ENCODE results near the gene POC1A.

DNA sequence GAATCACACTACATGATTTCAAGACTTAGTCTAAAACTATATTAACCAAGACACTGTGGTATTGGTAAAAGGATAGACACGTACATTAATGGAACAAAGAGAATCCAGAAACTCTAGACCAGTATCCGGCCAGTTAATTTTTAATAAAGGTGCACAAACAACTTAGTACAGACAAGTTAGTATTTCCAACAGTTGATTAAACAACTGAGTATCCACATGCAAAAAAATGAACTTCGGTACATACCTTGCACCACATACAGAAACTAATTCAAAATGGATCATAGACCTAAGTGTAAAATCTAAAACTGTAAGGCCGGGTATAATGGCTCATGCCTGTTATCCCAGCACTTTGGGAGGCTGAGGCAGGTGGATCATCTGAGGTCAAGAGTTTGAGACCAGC is 51.3 kb downstream of the POC1A start:
- TF ChIP-seq CTCF (IDR thresholded peaks at IDR 0.05; ENCODE audit: poor library complexity, severe bottlenecking) (no peak), EP300 (conservative IDR thresholded peaks at IDR 0.05; ENCODE audit: poor library complexity, severe bottlenecking) (no peak), EZH2 (IDR thresholded peaks at IDR 0.05; ENCODE audit: borderline replicate concordance, insufficient read depth, low read length, poor library complexity, severe bottlenecking) (no peak), TAF1 (IDR thresholded peaks at IDR 0.05; ENCODE audit: low read depth) (no peak)
- TF ChIP-seq, protein P1, sequence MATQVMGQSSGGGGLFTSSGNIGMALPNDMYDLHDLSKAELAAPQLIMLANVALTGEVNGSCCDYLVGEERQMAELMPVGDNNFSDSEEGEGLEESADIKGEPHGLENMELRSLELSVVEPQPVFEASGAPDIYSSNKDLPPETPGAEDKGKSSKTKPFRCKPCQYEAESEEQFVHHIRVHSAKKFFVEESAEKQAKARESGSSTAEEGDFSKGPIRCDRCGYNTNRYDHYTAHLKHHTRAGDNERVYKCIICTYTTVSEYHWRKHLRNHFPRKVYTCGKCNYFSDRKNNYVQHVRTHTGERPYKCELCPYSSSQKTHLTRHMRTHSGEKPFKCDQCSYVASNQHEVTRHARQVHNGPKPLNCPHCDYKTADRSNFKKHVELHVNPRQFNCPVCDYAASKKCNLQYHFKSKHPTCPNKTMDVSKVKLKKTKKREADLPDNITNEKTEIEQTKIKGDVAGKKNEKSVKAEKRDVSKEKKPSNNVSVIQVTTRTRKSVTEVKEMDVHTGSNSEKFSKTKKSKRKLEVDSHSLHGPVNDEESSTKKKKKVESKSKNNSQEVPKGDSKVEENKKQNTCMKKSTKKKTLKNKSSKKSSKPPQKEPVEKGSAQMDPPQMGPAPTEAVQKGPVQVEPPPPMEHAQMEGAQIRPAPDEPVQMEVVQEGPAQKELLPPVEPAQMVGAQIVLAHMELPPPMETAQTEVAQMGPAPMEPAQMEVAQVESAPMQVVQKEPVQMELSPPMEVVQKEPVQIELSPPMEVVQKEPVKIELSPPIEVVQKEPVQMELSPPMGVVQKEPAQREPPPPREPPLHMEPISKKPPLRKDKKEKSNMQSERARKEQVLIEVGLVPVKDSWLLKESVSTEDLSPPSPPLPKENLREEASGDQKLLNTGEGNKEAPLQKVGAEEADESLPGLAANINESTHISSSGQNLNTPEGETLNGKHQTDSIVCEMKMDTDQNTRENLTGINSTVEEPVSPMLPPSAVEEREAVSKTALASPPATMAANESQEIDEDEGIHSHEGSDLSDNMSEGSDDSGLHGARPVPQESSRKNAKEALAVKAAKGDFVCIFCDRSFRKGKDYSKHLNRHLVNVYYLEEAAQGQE (IDR thresholded peaks at IDR 0.05; ENCODE audit: borderline replicate concordance): no peak

All from neural cell (in vitro differentiated cells).